ES-I3 (cell line): ENCODE data around the gene ZNF862.

Source experiments
- H3K36me3 ChIP-seq: 2 replicates; pipeline ENCODE4 v1.6.1; 2013; ENCODE audit warnings: mild to moderate bottlenecking, low read length, control low read depth, moderate library complexity; ENCODE audit not compliant: insufficient read depth
- H3K4me1 ChIP-seq: 2 replicates; pipeline ENCODE4 v1.6.1; 2013; ENCODE audit warnings: mild to moderate bottlenecking, control low read depth, low read length; ENCODE audit not compliant: insufficient read depth
- H3K9ac ChIP-seq: 2 replicates; pipeline ENCODE4 v1.6.1; 2013; ENCODE audit warnings: low read depth, mild to moderate bottlenecking, low read length, moderate library complexity
- H3K9me3 ChIP-seq: 2 replicates; pipeline ENCODE4 v1.6.1; 2013; ENCODE audit warnings: mild to moderate bottlenecking, low read length, moderate library complexity; ENCODE audit not compliant: control insufficient read depth, insufficient read depth

ZNF862 gene

GRCh38 chr7:149801002-149801566 lies 37.1 kb upstream of the ZNF862 start:
- Histone ChIP-seq H3K9me3 (no peaks in the 10 kb centered on the region), H3K9ac (no peak overlapping the region), H3K36me3 (no peaks in the 10 kb centered on the region), H3K4me1 (no peaks in the 10 kb centered on the region)

DNA sequence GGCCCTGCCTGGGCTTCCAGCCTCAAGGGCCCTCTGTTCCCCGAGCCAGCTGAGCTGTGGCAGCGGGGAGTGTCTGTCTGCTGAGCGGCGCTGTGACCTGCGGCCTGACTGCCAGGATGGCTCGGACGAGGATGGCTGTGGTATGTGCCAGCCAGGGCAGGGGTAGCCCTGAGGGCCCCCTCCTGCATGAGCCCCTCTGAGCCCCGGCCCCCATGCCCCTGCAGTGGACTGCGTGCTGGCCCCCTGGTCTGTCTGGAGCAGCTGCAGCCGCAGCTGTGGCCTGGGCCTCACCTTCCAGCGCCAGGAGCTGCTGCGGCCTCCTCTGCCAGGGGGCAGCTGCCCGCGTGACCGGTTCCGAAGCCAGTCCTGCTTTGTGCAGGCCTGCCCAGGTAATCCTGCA lies 36.4 kb upstream of the ZNF862 start:
- H3K9ac ChIP-seq: no peak overlapping the region
- no peaks in the 10 kb centered on the region for H3K36me3 ChIP-seq
- H3K4me1 ChIP-seq: no peaks in the 10 kb centered on the region
- H3K9me3 ChIP-seq: no peaks in the 10 kb centered on the region

- H3K9me3 ChIP-seq: no peaks in the 10 kb centered on the region
- no peaks in the 10 kb centered on the region for H3K4me1 ChIP-seq
- H3K36me3 ChIP-seq: no peaks in the 10 kb centered on the region
- H3K9ac ChIP-seq: no peak overlapping the region
Observed at GRCh38 chr7:149802966-149803365, 35.2 kb upstream of the ZNF862 start.

DNA sequence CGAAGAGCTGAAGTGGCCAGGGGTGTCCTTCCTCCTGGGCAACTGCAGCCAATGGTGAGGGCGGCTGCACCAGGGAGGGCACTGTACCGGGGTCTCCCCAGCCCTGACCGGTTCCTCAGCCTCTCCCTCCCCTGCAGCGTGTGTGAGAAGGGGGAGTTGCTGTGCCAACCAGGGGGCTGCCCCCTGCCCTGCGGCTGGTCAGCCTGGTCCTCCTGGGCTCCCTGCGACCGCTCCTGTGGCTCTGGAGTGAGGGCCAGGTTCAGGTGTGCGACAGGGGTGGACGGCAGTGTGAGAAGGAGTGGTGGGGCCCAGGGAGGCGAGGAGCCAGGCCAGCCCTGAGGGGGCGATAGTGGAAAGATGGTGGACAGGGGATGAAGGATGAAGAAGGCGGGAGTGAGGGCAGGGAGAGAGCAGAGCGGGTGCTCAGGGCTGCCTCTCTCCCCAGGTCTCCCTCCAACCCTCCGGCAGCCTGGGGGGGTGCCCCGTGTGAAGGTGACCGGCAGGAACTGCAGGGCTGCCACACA lies 34.6 kb upstream of the ZNF862 start:
- H3K9ac ChIP-seq: no peak overlapping the region
- H3K4me1 ChIP-seq: no peaks in the 10 kb centered on the region
- H3K36me3 ChIP-seq: no peaks in the 10 kb centered on the region
- no peaks in the 10 kb centered on the region for H3K9me3 ChIP-seq

DNA sequence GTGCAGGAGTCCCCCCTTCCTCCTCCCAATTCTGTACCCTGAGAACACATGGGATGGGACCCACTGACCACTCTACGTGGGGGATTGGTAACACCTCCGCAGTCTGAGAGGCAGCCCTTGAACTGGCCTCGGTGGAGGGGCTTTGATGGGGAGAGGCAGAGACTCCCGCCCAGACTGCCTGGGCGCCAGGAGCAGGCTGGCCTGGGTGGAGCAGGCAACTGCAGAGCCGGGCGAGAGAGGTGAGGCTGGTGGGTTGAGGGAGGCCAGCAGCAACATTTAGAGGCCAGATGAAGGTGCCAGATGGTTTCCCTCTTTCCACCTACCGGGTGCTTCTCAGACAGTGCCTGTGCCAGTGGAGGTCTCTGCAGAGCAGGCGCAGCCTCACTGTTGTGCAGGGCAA lies 34.1 kb upstream of the ZNF862 start:
- H3K36me3 ChIP-seq: no peaks in the 10 kb centered on the region
- H3K4me1 ChIP-seq: no peaks in the 10 kb centered on the region
- H3K9ac ChIP-seq: no peak overlapping the region
- H3K9me3 ChIP-seq: no peaks in the 10 kb centered on the region

GRCh38 chr7:149806726-149807125 lies 31.4 kb upstream of the ZNF862 start:
- H3K36me3 ChIP-seq: no peaks in the 10 kb centered on the region
- H3K4me1 ChIP-seq: no peaks in the 10 kb centered on the region
- H3K9ac ChIP-seq: no peak overlapping the region
- H3K9me3 ChIP-seq: no peaks in the 10 kb centered on the region

DNA sequence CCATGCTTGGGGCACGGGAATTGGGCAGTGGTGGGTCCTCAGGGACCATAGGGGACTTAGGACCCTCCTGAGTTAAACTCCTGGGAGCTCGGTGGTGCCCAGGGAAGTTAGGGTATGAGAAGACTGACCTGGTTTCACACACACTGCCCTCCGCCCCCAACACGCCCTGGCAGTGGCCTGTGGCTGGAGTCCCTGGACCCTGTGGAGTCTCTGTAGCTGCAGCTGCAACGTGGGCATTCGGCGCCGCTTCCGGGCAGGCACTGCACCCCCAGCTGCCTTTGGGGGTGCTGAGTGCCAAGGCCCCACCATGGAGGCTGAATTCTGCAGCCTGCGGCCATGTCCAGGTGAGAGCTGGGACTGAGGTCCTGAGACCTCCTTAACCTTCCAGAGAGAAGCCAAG lies 29.9 kb upstream of the ZNF862 start:
- H3K9ac ChIP-seq: no peak overlapping the region
- H3K36me3 ChIP-seq: no peaks in the 10 kb centered on the region
- no peaks in the 10 kb centered on the region for H3K4me1 ChIP-seq
- no peaks in the 10 kb centered on the region for H3K9me3 ChIP-seq

DNA sequence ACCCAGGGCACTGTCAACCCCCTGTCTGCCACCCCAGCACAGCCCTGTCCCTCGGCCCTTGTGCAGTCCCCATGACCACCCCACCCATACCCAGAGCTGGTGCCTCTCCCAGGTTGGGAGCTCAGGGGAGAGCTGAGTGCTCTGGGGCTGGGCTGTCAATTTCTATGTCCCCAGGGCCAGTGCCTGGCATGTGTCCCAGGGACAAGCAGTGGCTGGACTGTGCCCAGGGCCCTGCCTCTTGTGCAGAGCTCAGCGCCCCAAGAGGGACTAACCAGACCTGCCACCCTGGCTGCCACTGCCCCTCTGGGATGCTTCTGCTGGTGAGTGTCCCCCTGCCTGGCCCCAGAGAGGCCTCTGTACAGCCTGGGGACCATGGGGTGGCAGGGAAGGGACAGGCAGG lies 29.0 kb upstream of the ZNF862 start:
- H3K9me3 ChIP-seq: no peaks in the 10 kb centered on the region
- H3K9ac ChIP-seq: no peak overlapping the region
- H3K36me3 ChIP-seq: no peaks in the 10 kb centered on the region
- H3K4me1 ChIP-seq: no peaks in the 10 kb centered on the region

GRCh38 chr7:149811221-149811620 lies 27.0 kb upstream of the ZNF862 start:
- H3K9me3 ChIP-seq: no peaks in the 10 kb centered on the region
- H3K36me3 ChIP-seq: no peaks in the 10 kb centered on the region
- H3K4me1 ChIP-seq: no peaks in the 10 kb centered on the region
- no peak overlapping the region for H3K9ac ChIP-seq

- H3K9me3 ChIP-seq: no peaks in the 10 kb centered on the region
- no peaks in the 10 kb centered on the region for H3K4me1 ChIP-seq
- no peaks in the 10 kb centered on the region for H3K36me3 ChIP-seq
- H3K9ac ChIP-seq: no peak overlapping the region
Observed at GRCh38 chr7:149811831-149812490, 26.2 kb upstream of the ZNF862 start.

DNA sequence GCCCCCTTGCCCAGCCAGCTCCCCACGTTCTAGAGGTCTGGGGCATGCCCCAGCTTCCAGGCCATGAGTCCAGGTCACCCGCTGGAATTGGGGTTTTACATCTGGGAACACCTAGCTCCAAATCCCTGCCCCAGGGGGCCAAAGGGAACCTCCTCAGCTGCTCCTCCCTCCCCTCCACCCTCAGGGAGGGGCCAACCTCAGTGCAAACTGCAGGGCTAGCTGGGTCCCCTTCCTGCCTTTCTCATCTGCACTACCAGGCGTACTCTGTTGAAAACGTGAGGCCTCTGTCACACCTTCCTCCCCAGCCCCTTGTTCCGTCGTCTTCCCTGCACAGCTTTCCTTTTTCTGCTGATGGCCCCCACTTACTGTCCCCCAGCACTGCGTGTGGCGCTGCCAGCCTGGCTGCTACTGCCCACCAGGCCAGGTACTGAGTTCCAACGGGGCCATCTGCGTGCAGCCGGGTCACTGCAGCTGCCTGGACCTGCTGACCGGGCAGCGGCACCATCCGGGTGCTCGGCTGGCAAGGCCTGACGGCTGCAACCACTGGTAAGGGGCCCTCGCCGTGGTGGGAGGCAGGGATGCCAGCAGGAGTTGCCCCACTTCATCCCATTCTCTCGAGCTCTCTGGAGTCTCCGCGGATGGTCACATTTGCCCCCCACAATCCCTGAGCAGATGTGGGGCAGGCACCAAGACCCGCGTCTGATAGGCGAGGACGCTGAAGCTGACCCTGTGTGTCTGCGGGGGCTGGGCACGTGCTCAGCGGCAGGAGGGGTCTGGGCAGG lies 24.7 kb upstream of the ZNF862 start:
- Histone ChIP-seq H3K4me1 (no peaks in the 10 kb centered on the region), H3K9me3 (no peaks in the 10 kb centered on the region), H3K36me3 (no peaks in the 10 kb centered on the region), H3K9ac (no peak overlapping the region)

GRCh38 chr7:149814494-149814893 lies 23.7 kb upstream of the ZNF862 start:
- Histone ChIP-seq H3K9ac (no peak overlapping the region), H3K4me1 (no peaks in the 10 kb centered on the region), H3K36me3 (no peaks in the 10 kb centered on the region), H3K9me3 (no peaks in the 10 kb centered on the region)

GRCh38 chr7:149815121-149815520 lies 23.1 kb upstream of the ZNF862 start:
- no peaks in the 10 kb centered on the region for H3K36me3 ChIP-seq
- H3K9me3 ChIP-seq: no peaks in the 10 kb centered on the region
- H3K4me1 ChIP-seq: no peaks in the 10 kb centered on the region
- H3K9ac ChIP-seq: no peak overlapping the region

DNA sequence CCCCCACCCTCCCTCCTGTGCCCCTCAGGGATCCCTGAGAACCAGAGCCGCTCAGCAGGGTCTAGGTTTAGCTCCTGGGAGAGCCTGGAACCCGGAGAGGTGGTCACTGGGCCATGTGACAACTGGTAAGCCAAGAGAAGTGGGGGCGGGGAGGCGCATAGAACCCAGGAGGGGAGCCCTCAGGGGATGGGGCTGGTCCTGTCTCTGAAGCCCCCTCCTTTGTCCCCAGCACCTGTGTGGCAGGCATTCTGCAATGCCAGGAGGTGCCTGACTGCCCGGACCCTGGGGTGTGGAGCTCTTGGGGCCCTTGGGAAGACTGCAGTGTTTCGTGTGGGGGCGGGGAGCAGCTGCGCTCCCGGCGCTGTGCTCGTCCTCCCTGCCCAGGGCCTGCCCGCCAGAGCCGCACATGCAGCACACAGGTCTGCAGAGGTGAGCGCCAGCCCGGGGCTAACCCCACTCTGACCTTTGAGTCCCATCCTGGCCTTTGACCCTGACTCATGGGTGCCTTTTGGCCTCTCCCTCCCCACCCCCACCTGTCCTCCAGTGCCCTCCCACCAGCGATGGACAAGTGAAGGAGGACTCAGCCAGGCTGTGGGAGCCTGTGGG lies 22.4 kb upstream of the ZNF862 start:
- Histone ChIP-seq H3K9ac (no peak overlapping the region), H3K9me3 (no peaks in the 10 kb centered on the region), H3K4me1 (no peaks in the 10 kb centered on the region), H3K36me3 (no peaks in the 10 kb centered on the region)
